Mucosa of stomach (tissue), 1 donor: Measurements from ENCODE around the gene RAB2B.

Experiments
- H3K27me3 ChIP-seq: one replicate; pipeline ENCODE4 v1.7.0; 2013; ENCODE audit warnings: mild to moderate bottlenecking, low read length; ENCODE audit not compliant: control insufficient read depth, insufficient read depth
- H3K36me3 ChIP-seq: one replicate; pipeline ENCODE4 v1.7.0; 2013; ENCODE audit warnings: low read length; ENCODE audit not compliant: control insufficient read depth, insufficient read depth
- H3K4me1 ChIP-seq: one replicate; pipeline ENCODE4 v1.7.0; 2013; ENCODE audit warnings: mild to moderate bottlenecking, low read length; ENCODE audit not compliant: control insufficient read depth, insufficient read depth
- H3K4me3 ChIP-seq: one replicate; pipeline ENCODE4 v1.7.0; 2013; ENCODE audit warnings: low read length
- H3K9ac ChIP-seq: one replicate; pipeline ENCODE4 v1.7.0; 2013; ENCODE audit warnings: mild to moderate bottlenecking, low read length, moderate library complexity
- H3K9me3 ChIP-seq: one replicate; pipeline ENCODE4 v1.7.0; 2013; ENCODE audit warnings: mild to moderate bottlenecking, low read length, moderate library complexity; ENCODE audit not compliant: control insufficient read depth
- donor health status: Pancreatic carcinoma.

The RAB2B gene

GRCh38 chr14:21419528-21419927, 57.2 kb downstream of the RAB2B start:
- Histone ChIP-seq H3K9me3 (no peaks in the 10 kb centered on the region), H3K4me3 (no peak overlapping the region), H3K27me3 (no peaks in the 10 kb centered on the region), H3K9ac (no peak overlapping the region), H3K36me3 (peaks cover 17% of the 10 kb centered on the region), H3K4me1 (no peaks in the 10 kb centered on the region)

GRCh38 chr14:21415329-21415728, 61.4 kb downstream of the RAB2B start:
- H3K27me3 ChIP-seq = no peaks in the 10 kb centered on the region
- H3K9me3 ChIP-seq = no peaks in the 10 kb centered on the region
- no peak overlapping the region for H3K9ac ChIP-seq
- H3K4me1 ChIP-seq = no peaks in the 10 kb centered on the region
- no peak overlapping the region for H3K4me3 ChIP-seq
- peaks cover 15% of the 10 kb centered on the region for H3K36me3 ChIP-seq

- Histone ChIP-seq H3K4me3 (no peak overlapping the region), H3K36me3 (peaks cover 11% of the 10 kb centered on the region), H3K27me3 (no peaks in the 10 kb centered on the region), H3K4me1 (no peaks in the 10 kb centered on the region), H3K9me3 (no peaks in the 10 kb centered on the region), H3K9ac (no peak overlapping the region)
Observed at GRCh38 chr14:21414137-21414631, 62.6 kb downstream of the RAB2B start.
